Activated CD8-positive, alpha-beta memory T cell treated with anti-CD3 and anti-CD28 coated beads, Interleukin-2, amount 50 U/mL, for 24 hours (primary cell): ENCODE measurements around the gene MASTL.
"Not testable (repeated sequence)": the region's sequence is repeated elsewhere in the genome, so short reads cannot be mapped to it uniquely, and the experiment has no call there.

Experiments
- DNase-seq: peaks from one replicate; pipeline ENCODE4 v3.0.0-alpha.2; 2020; ENCODE audit errors: extremely low read depth

Gene MASTL

DNA sequence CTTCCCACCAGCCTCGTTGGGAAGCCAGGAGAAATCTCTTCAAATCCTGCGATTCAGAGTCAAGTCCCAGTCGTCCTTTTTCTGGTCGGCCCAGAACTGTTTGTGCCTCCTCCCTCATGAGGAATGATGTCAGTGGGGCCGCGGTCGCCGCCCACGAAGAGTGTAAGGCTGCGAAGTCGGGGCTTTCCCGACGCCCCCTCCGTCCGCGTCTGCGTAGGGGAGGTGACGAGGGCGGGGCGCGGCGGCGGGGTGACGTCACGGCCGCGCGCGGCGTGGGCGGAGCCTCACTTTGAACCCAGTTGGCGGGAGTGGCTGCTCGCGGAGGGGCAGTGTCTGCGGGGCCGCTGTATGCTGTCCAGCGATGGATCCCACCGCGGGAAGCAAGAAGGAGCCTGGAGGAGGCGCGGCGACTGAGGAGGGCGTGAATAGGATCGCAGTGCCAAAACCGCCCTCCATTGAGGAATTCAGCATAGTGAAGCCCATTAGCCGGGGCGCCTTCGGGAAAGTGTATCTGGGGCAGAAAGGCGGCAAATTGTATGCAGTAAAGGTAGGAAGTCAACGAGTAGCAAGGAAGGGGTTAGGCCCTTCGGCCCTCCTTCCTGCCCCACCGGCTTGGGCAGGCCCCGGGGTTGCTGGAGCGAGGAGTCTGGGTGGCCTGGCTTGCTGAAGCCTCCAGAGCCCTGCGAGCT is at the start of gene MASTL:
TSS of gene MASTL (plus strand) at position 287 of the 689 bp plus-strand sequence. CDS start at position 362, 75 bp downstream.
- DNase-seq, result peak; percentile 81

- no peak for DNase-seq
These were observed 47.0 kb upstream of the MASTL start for GRCh38 chr10:27108165-27108564.

GRCh38 chr10:27134371-27134770 is 20.8 kb upstream of the MASTL start:
- no peak for DNase-seq

DNA sequence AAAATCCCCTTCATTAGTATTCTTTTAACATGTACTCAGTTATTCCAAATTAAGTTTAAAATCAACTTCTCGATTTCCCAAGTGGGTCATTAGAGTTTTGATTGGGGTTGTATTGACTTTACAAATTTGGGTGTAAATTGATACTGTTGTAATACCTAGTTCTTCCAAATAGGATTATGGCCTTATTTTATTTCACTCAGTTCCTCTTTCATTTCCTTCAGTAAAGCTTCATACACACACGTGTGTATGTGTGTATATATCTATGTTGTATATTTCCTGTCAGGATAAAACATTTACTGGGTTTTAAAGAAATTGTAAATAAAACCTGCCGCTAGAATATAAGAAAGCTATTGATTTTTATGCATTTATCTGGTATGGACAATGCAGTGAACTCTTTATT is 16.9 kb upstream of the MASTL start:
- DNase-seq, result no peak

DNA sequence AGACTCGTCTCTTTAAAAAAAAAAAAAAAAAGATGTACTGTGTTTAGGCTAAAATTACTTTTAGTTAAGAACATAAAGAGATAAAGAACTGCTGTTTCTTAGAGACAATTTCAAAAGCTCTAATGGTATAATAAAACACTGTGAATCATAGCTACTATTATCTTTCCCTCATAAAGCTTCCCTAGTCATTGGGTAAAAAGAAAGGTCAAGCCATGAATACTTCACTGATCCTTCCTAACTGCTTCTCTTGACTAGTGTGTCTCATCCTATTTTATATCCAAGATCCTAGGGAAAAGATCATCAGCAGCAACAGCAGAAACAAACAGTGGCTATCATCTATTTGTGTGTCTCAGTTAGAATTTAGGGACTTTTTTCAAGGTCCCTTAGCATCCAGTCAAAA is 11.5 kb upstream of the MASTL start:
- DNase-seq, result no peak

DNA sequence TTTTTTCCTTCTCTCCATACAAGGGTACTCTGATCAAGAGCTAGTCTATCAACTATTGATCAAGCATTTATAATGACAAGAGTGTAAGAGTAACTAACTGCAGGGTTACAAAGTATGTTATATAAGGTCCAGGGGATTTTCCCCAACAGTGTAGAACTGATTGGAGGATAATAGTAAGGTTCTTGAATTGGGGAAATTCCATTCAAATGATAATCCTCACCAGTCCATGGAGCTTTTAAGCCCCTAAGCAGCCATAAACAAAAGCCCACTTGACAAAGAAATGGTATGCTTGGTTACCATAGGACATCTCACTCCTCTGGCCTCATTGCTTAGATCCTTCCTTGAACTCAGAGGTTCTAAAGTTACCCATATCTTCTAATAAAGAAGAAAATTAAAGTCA is 9.2 kb upstream of the MASTL start:
- no peak for DNase-seq

- no peak for DNase-seq
These were observed 7.5 kb upstream of the MASTL start for GRCh38 chr10:27147701-27148100.

GRCh38 chr10:27150261-27150660 is 4.9 kb upstream of the MASTL start:
- no peak for DNase-seq

DNA sequence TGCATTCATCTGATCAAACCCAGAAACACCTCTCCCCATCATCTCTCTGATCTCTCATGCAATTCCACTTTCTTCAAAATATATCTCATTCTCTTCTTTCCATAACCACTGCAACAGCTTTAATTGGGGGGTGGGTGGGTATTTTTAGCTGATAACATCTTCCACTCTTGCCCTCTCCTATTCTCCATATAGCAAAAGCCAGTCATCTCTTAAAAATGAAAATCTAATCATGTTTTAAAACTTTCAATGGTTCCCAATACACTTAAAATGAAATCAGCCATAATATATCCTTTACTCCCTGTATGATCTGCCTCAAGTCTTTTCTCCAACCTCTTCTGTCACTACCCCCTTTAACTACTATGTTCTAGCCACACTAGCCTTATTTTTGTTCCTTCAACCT is 2.5 kb upstream of the MASTL start:
- DNase-seq, result no peak

- no peak for DNase-seq
These were observed 1.8 kb upstream of the MASTL start for GRCh38 chr10:27153329-27153728.

DNA sequence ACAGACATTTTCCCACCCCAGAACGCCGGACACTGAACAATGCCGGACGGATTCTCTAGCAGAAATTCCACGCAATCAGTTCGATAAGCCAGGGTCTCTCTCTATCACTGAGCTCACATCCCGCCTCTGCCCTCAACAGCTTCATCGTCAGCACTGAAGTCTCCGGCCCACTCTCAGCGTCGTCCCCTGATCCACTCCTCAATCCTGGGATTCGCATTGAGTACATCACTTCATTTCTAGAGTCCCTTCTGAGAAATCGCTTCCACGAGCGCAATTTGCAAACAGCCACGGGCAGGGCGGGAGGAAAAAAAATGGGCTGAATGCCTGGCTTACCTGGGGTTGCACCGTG is 1.3 kb upstream of the MASTL start:
- no peak for DNase-seq

- not testable (repeated sequence) for DNase-seq
These were observed 1.4 kb downstream of the MASTL start for GRCh38 chr10:27156566-27156965.

- no peak for DNase-seq
These were observed 2.0 kb downstream of the MASTL start for GRCh38 chr10:27157150-27157549.

- DNase-seq, result no peak
These were observed 3.3 kb downstream of the MASTL start for GRCh38 chr10:27158421-27158820.

DNA sequence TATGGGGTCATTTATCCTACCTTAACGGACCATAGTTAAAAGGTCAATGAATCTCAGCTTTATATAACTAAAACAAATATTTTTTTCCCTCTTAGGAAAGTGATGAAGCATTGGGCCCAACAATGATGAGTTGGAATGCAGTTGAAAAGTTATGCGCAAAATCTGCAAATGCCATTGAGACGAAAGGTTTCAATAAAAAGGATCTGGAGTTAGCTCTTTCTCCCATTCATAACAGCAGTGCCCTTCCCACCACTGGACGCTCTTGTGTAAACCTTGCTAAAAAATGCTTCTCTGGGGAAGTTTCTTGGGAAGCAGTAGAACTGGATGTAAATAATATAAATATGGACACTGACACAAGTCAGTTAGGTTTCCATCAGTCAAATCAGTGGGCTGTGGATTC is 14.7 kb downstream of the MASTL start:
- DNase-seq, result no peak

DNA sequence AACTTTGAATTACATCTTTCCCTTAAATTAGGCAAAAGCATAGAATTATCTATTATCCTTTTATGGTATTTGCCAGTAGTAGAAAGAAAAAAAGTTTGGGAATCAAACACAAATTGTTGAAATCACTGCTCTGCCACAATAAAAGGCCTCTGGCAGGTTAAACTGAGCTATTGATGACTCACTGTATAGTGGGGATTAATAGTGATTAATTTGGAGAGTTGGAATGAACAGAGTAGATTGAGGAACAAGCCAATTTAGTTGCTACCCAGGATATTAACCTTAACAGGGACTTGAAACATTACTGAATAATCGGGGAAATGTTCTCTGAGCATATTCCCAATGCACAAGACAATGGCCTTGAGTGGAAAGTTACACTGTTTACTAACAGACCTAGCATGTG is 33.1 kb downstream of the MASTL start:
- no peak for DNase-seq

GRCh38 chr10:27188897-27189296 is 33.7 kb downstream of the MASTL start:
- DNase-seq, result no peak

DNA sequence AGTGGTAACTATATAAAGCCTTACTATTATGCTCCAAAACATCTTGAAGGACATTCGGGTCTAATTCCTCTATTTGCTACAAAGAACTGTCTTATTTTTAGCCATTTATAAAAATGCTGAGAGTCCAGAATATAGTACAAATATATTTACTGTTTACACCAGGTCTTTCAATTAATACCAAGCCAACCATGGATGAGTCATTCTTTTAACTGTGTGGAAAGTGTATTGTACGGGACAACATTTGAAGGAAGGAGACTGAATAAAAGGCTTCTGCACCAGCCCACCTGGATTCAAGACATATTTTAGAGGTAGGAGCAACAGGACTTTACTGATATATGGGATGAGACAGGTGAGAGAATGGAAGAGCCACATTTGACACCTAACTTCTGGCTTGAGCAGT is 35.4 kb downstream of the MASTL start:
- DNase-seq, result no peak

DNA sequence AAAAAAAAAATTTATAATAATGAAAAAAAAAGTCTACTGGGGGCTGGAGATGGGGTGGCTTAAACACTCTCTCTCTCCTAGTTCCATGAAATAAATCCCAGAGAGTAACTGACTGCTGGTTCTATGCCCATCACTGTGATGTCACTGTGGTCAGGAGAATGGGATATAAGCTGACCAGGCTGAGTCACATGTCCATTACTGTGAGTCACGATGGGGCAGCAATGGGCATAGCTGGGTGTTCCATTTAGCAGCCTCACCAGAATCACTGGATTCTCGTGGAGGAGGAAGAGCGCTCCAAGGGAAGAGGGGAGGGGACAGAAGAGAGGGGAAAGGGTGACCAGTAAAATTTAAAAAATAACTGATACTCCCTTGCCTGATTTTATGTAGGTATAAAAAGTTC is 37.1 kb downstream of the MASTL start:
- no peak for DNase-seq

GRCh38 chr10:27197980-27198620 is 42.9 kb downstream of the MASTL start:
- DNase-seq, result no peak

DNA sequence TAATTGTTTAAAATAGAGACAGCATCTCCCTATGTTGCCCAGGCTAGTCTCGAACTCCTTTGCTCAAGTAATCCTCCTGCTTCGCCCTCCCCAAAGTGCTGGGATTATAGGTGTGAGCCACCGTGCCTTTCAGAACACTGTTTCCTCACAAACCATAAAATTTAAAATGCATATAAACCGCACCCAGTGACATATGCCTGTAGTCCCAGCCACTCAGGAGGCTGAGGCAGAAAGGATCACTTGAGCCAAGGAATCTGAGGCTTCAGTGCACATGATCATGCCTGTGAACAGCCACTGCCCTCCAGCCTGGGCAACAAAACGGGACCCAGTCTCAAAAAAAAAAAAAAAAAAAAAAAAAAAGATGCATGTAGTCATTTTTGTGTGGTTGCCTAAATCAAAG is 48.7 kb downstream of the MASTL start:
- no peak for DNase-seq

DNA sequence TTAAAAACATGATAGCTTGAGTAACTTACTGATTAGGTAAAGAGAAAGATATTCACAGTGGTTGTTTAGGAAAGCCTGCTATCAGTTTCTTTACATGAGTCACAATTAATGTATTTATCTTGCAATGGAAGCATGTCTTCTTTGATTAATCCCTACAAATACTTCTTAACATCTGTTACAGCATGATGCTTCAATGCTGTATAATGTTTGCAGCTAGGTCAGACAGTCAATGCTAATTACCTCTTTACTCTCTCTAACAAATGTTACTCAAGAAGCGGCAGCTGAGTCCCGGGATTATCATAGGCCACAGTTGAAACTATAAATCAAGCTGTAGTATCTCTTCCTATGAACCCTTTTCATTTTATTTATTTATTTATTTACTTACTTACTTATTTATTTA is 52.2 kb downstream of the MASTL start:
- no peak for DNase-seq

- no peak for DNase-seq
These were observed 68.8 kb downstream of the MASTL start for GRCh38 chr10:27223964-27224363.
